Muscle layer of duodenum (tissue), 2 donors: ENCODE data around the gene SART1.
A peak's percentile ranks its signal among the peaks of the same experiment; 100 is the strongest.

Source experiments
- H3K27ac ChIP-seq: one replicate; pipeline ENCODE4 v1.7.0; 2013; ENCODE audit warnings: mild to moderate bottlenecking, low read length
- H3K27me3 ChIP-seq: one replicate; pipeline ENCODE4 v1.7.0; 2013; ENCODE audit warnings: low read depth, mild to moderate bottlenecking, control low read depth, low read length
- H3K36me3 ChIP-seq, 2 donors: one replicate each; pipeline ENCODE4 v1.7.0; 2013; ENCODE audit warnings: low read length in 2 of 2, control low read depth in 1 of 2, mild to moderate bottlenecking in 1 of 2; ENCODE audit not compliant: insufficient read depth in 2 of 2, control insufficient read depth in 1 of 2
- H3K4me1 ChIP-seq, 2 donors: one replicate each; pipeline ENCODE4 v1.7.0; 2013; ENCODE audit warnings: low read length in 2 of 2, mild to moderate bottlenecking in 2 of 2, control low read depth in 1 of 2, moderate library complexity in 1 of 2; ENCODE audit not compliant: insufficient read depth in 2 of 2, control insufficient read depth in 1 of 2
- H3K4me3 ChIP-seq, 2 donors: one replicate each; pipeline ENCODE4 v1.7.0; 2013; ENCODE audit warnings: low read length in 2 of 2, low read depth in 1 of 2, mild to moderate bottlenecking in 1 of 2
- H3K9me3 ChIP-seq, 2 donors: one replicate each; pipeline ENCODE4 v1.7.0; 2013; ENCODE audit warnings: low read length in 2 of 2, control low read depth in 1 of 2, mild to moderate bottlenecking in 1 of 2; ENCODE audit not compliant: control insufficient read depth in 1 of 2
- donor health status: healthy.

SART1 gene

GRCh38 chr11:65919573-65920371 is 41.8 kb upstream of the SART1 start:
- peaks cover 14 to 26% of the 10 kb centered on the region in 2 donors for H3K36me3 ChIP-seq
- H3K27ac ChIP-seq: no peak overlapping the region
- no peaks in the 10 kb centered on the region for H3K9me3 ChIP-seq
- H3K27me3 ChIP-seq: no peaks in the 10 kb centered on the region
- H3K4me1 ChIP-seq: peaks cover 7 to 50% of the 10 kb centered on the region in 2 donors
- H3K4me3 ChIP-seq: peak overlapping the region; percentile 60 to 89

- H3K36me3 ChIP-seq: peaks cover 14 to 26% of the 10 kb centered on the region in 2 donors
- no peaks in the 10 kb centered on the region for H3K9me3 ChIP-seq
- no peaks in the 10 kb centered on the region for H3K27me3 ChIP-seq
- H3K4me1 ChIP-seq: peaks cover 7 to 44% of the 10 kb centered on the region in 2 donors
- H3K27ac ChIP-seq: no peak overlapping the region
- peak overlapping the region; percentile 60 to 89 for H3K4me3 ChIP-seq
Measured at GRCh38 chr11:65920372-65920802, 41.1 kb upstream of the SART1 start.

DNA sequence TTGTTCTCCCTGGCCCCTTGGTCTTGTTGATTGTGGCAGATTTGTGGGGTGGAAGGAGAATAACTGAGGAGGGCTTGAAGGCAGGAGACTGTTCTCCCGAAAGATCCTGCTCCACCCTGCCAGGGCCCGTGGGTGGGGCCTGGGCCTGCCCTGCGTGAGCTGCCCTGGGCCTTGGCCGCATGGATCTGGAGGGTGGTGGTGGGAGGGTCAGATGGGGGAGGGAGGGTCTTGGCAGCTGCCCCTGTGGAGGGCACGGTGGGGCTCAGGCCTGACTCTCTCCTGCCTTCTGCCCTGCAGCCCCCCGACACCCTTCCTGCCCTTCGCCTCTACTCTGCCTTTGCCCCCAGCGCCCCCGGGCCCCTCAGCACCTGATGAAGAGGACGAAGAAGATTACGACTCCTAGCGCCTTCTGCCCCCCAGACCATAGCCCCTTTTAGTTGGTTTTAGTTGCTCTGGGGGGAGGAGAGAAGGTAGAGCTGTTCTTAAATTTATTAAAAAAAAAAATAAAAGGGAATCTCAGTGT is 40.4 kb upstream of the SART1 start:
- H3K4me3 ChIP-seq: peak overlapping the region; percentile 60 to 89
- H3K27me3 ChIP-seq: no peaks in the 10 kb centered on the region
- peaks cover 14 to 26% of the 10 kb centered on the region in 2 donors for H3K36me3 ChIP-seq
- no peak overlapping the region for H3K27ac ChIP-seq
- peaks cover 7 to 37% of the 10 kb centered on the region in 2 donors for H3K4me1 ChIP-seq
- H3K9me3 ChIP-seq: no peaks in the 10 kb centered on the region

DNA sequence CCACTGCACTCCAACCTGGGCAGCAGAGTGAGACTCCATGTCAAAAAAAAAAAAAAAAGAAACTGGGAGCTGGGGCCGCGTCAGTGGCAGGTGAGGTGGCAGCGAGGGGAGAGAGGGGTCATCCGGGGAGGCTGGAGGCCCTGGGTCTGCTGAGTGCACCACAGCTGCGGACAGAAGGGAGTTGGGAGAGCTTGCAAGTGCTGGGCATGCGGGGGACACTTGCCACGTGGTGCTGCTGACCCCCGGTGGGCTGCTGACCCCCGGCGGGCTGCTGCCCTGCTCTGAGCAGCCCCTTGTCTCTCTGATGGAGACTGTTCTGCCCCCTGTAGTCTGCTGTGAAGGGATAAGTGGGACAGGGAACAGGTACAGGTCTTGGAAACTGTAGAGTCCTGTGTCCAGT is 39.7 kb upstream of the SART1 start:
- Histone ChIP-seq H3K9me3 (no peaks in the 10 kb centered on the region), H3K4me3 (no peak overlapping the region), H3K4me1 (peaks cover 7 to 29% of the 10 kb centered on the region in 2 donors), H3K27me3 (no peaks in the 10 kb centered on the region), H3K27ac (no peak overlapping the region), H3K36me3 (peaks cover 14 to 23% of the 10 kb centered on the region in 2 donors)

DNA sequence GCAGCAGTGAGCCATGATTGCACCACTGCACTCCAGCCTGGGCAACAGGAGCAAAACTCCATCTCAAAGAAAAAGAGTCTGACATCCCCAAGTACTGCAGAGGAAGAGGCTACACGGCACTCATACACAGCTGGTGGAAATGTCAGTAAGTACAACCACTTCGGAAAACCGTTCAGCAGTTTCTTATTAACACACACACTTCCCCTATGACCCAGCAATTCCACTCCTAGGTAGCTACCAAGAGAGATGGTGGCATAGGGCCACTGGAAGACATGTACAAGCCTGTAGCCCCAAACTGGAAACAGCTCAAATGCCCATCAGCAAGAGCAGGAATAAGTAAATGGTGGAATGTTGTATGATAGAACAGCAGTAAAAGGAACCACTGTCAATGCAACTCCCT is 39.0 kb upstream of the SART1 start:
- no peaks in the 10 kb centered on the region for H3K27me3 ChIP-seq
- no peaks in the 10 kb centered on the region for H3K9me3 ChIP-seq
- no peak overlapping the region for H3K27ac ChIP-seq
- H3K4me3 ChIP-seq: no peak overlapping the region
- H3K36me3 ChIP-seq: peaks cover 14 to 17% of the 10 kb centered on the region in 2 donors
- H3K4me1 ChIP-seq: peaks cover 7 to 22% of the 10 kb centered on the region in 2 donors

DNA sequence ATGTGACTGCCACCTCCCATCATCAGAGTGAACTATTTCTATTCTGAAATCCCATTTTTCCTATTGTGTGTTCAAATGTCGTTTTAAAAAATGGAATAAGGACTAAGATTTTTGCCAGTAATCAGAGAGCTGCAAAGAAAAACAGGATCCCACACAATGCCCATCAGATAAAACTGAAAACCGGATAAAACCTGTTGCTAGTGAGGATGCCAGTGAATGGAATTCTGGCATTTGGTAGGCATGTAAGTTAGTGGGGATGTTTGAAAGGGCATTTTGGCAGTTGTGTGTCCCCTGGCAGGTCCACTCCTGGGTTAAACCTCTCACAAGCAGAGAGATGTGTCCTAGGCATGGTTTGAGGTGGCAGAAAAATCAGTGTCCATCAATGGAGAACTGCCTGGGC is 36.1 kb upstream of the SART1 start:
- Histone ChIP-seq H3K27ac (no peak overlapping the region), H3K4me3 (no peak overlapping the region), H3K4me1 (peaks cover 5 to 8% of the 10 kb centered on the region in 2 donors), H3K36me3 (peaks cover 12 to 14% of the 10 kb centered on the region in 2 donors), H3K27me3 (no peaks in the 10 kb centered on the region), H3K9me3 (no peaks in the 10 kb centered on the region)

DNA sequence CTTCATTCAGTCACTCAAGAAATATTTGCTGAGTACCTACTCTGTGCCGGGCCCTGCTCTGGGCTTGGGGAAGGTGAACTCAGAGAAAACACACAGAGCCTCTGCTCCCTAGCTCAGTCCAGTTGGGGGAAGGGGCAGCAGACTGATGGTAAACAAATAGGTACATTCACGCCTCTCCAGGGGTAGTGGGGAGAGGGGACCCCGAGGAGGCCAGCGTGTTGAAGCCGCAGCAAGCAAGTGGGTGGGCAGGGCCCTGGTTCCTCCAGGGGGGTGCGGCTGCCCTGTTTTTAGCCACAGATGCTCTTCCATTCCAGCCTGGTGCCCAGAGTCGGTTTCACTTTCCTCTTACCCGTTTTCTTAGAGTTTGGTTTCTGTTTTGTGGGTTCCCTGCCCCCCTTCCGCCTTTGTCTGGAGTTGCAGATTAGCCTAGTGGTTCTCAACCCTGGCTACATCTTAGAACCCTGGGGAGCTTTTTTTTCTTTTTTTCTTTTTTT is 33.6 kb upstream of the SART1 start:
- H3K9me3 ChIP-seq: no peaks in the 10 kb centered on the region
- no peak overlapping the region for H3K27ac ChIP-seq
- peaks cover 2 to 4% of the 10 kb centered on the region in 2 donors for H3K36me3 ChIP-seq
- no peaks in the 10 kb centered on the region for H3K27me3 ChIP-seq
- no peak overlapping the region for H3K4me3 ChIP-seq
- H3K4me1 ChIP-seq: no peaks in the 10 kb centered on the region

- no peaks in the 10 kb centered on the region for H3K36me3 ChIP-seq
- no peaks in the 10 kb centered on the region for H3K4me1 ChIP-seq
- no peaks in the 10 kb centered on the region for H3K27me3 ChIP-seq
- no peak overlapping the region for H3K4me3 ChIP-seq
- no peaks in the 10 kb centered on the region for H3K9me3 ChIP-seq
- H3K27ac ChIP-seq: no peak overlapping the region
Measured at GRCh38 chr11:65928667-65929066, 32.9 kb upstream of the SART1 start.

GRCh38 chr11:65931773-65932557 is 29.6 kb upstream of the SART1 start:
- no peak overlapping the region for H3K4me3 ChIP-seq
- no peaks in the 10 kb centered on the region for H3K27me3 ChIP-seq
- H3K4me1 ChIP-seq: no peaks in the 10 kb centered on the region
- no peaks in the 10 kb centered on the region for H3K36me3 ChIP-seq
- H3K9me3 ChIP-seq: no peaks in the 10 kb centered on the region
- H3K27ac ChIP-seq: no peak overlapping the region

DNA sequence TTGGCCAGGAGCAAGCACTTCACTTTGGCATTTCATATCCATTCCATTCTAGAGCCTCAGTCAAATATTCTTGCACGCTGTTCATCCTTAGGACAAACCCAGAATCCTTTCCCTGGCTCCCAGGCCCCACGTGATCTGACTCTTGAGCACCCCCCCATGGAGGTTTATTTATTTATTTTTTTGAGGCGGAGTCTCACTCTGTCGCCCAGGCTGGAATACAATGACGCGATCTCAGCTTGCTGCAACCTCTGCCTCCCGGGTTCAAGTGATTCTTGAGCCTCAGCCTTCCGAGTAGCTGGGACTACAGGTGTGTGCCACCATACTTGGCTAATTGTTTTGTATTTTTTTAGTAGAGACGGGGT is 29.0 kb upstream of the SART1 start:
- Histone ChIP-seq H3K4me3 (no peak overlapping the region), H3K9me3 (no peaks in the 10 kb centered on the region), H3K36me3 (no peaks in the 10 kb centered on the region), H3K27me3 (no peaks in the 10 kb centered on the region), H3K27ac (no peak overlapping the region), H3K4me1 (no peaks in the 10 kb centered on the region)

DNA sequence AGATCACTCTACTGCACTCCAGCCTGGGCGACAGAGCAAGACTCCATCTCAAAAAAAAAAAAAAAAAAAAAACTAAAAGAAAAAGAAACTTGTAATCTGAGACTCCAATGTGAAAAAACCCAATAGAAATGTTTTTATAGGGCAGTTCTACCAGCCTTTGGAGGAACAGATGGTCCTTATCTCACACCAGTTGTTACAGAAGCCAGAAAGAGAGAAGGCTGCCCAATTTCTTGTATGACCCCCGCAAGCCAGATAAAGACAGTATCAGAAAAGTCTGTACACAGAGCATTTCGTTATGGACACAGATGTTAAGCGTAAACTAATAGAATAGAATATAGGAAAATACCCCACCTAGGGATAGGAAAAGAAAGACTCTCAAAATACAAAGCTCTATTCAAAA is 27.5 kb upstream of the SART1 start:
- H3K4me3 ChIP-seq: no peak overlapping the region
- H3K36me3 ChIP-seq: no peaks in the 10 kb centered on the region
- H3K4me1 ChIP-seq: no peaks in the 10 kb centered on the region
- H3K27me3 ChIP-seq: no peaks in the 10 kb centered on the region
- H3K9me3 ChIP-seq: no peaks in the 10 kb centered on the region
- H3K27ac ChIP-seq: no peak overlapping the region
